T47D (cell line): ENCODE results near the gene SAMM50.

Source experiments
- DNase-seq, 2 experiments: peaks; one replicate each; pipeline versions ENCODE4 v3.0.0 to v3.0.0-alpha.2; 2011 to 2012; ENCODE audit warnings: low read depth in 1 of 2, low spot score in 1 of 2
- JUND ChIP-seq: IDR thresholded peaks from 2 replicates; pipeline ENCODE4 v1.6.1; 2012; ENCODE audit warnings: low read depth
- in situ Hi-C: cut with HindIII; loops from 2 replicates; pipeline ENCODE4 v1.10.0; 2016; ENCODE audit warnings: low sequenced_read_pairs, low pct_unique_long_range_greater_than_20kb

The SAMM50 gene

GRCh38 chr22:44024288-44024921 is 69.2 kb downstream of the SAMM50 start, which contains the start of gene PARVB:
Gene PARVB (plus strand): TSS chr22:44024302. CDS start chr22:44024340, 38 bp downstream.
- DNase-seq: peak; percentile 8 to 30
- no peak for TF ChIP-seq JUND
- in situ Hi-C loops: no loop called here

DNA sequence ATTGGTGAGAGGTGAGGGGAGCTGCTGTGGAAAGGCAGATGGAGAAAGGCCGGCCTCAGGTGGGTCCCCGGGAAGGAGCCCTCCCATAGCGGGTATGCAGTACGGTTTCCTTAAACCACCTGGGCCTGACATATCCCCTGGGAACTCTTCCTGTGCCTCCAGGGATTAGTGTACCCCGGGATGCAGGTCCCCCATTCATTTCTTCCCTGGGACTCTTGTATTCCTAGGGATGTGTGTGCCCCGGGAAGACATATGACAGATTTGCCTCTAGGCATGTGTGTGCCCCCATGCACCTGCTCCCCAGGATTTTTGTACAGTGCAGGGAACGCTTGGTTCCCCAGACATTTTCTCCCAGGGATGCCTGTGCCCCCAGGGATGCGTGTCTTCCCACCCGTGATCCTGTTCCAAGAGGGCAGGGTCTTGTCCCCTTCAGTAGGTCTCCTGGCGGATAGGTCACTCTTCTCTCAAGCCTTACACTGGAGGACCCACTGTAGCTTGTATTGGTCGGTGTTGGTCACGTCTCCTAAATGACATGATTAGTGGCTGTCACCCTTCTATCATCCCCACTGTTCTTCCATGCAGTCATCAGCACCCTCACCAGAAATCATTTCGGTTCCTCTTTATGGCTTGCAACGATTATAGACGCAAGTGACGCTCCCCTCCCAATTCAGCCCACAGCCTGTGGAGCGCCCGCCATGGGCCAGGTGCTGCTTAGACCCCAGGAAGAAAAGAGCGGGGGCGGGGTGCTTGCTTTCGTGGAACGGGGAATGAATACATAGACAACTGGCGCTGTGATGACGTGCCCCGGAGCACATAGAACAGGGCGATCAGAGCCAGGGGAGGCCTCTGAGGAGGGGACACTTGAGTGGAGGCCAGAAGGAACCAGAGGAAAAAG is 70.2 kb downstream of the SAMM50 start:
- TF ChIP-seq JUND: no peak
- in situ Hi-C loops: no loop called here
- no peak for DNase-seq

GRCh38 chr22:44026066-44026629 is 70.9 kb downstream of the SAMM50 start:
- DNase-seq: no peak
- TF ChIP-seq JUND: no peak
- in situ Hi-C loops: no loop called here

- DNase-seq: no peak
- in situ Hi-C loops: no loop called here
- no peak for TF ChIP-seq JUND
These were observed 71.6 kb downstream of the SAMM50 start for GRCh38 chr22:44026630-44027511.

- TF ChIP-seq JUND: no peak
- in situ Hi-C loops: no loop called here
- no peak for DNase-seq
These were observed 72.8 kb downstream of the SAMM50 start for GRCh38 chr22:44028091-44028490.

- in situ Hi-C loops: no loop called here
- DNase-seq: no peak
- TF ChIP-seq JUND: no peak
These were observed 73.8 kb downstream of the SAMM50 start for GRCh38 chr22:44029069-44029468.

GRCh38 chr22:44030051-44030701 is 74.9 kb downstream of the SAMM50 start:
- no peak for DNase-seq
- TF ChIP-seq JUND: no peak
- in situ Hi-C loops: no loop called here

- TF ChIP-seq JUND: no peak
- in situ Hi-C loops: no loop called here
- no peak for DNase-seq
These were observed 75.5 kb downstream of the SAMM50 start for GRCh38 chr22:44030702-44031082.

DNA sequence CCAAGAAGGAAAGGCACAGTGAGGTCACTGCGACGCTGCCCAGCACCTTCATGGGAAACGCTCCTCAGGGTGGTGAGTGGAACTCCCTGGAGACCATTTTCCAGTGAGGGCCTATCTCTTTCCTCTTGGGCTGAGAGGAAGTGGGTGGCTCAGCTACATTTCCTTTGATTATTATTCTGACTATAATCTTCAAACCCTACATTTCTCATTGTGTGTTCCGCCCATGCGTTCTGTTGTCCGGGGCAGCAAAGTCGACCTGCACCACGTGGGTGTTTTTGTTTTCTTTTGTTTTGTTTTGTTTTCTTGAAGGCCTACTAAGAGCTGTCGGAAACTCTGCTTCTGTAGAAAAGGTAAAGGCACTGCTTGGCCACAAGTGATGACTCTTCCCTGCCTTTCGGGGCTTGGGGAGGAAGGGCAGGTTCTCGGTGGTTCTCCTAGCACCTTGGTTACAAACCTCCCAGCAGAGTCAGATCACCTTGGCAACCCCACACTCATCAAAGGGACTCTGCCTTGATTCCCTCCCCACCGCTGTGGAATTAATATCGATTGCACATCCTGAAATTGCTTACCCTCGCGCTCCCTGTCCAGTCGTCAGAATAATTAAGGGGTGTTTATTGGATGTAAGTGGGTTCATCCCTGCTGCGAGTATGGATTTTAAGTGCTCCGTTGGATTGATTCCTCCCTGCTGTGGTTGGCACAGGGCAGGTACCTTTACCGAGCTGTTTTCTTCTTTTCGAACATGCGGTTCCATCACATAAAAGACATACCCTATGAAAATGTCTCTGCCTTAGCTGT is 76.1 kb downstream of the SAMM50 start:
- TF ChIP-seq JUND: no peak
- no peak for DNase-seq
- in situ Hi-C loops: no loop called here

DNA sequence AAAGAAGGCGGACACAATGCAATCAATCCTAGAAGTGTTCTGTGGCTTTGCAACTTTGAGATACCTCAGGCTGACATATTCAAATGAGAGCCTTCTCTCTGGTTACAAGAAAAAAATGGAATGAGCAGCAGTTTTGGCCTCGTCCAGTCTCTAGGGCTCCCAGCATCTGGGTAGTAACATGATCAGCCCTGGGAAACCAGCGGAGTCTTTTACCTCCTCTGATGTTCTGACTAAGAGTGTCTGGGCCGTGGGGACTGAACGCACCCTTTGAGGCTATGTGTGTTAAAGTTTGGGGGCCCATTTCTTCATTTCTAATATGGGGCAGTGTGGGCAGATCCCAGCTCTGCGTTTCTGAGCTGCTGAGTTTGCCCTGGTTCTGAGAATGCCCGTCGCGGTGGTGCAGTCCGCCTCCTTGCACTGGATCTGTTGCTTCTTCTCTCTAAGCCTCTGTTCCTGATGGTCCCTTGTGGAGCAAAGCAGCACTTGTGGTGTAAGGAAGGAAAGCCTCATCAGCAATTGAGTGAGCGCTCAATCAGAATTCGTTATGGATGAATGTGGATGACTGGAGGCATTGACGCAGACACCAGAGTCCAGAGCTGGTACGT is 77.0 kb downstream of the SAMM50 start:
- DNase-seq: no peak
- TF ChIP-seq JUND: no peak
- in situ Hi-C loops: no loop called here

DNA sequence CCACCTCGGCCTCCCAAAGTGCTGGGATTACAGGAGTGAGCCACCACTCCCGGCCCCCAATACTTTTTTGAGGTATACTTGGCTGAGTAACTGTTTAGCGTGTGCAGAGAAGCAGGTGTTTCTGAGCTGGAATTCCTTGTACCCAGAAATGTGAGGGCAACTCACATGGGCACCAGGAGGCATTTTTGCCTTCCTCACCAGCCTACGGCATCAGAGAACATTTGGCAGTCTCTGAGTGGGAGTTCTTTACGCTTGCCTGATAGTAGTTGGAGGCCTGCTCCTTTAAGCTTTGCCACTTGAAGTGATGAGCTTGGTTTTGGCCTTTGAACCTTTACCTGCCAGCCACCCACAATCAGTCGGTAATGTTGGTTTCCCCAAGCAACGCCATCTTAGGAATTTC is 78.0 kb downstream of the SAMM50 start:
- TF ChIP-seq JUND: no peak
- DNase-seq: no peak
- in situ Hi-C loops: no loop called here
